Ishikawa (cell line): ENCODE measurements around the gene LCN1.

Experiments used
- CEBPB ChIP-seq: IDR thresholded peaks from 2 replicates; pipeline ENCODE4 v1.6.1; 2012
- CREB1 ChIP-seq: IDR thresholded peaks from 2 replicates; pipeline ENCODE4 v1.6.1; 2012; ENCODE audit warnings: low read depth
- EGR1 ChIP-seq: IDR thresholded peaks from 2 replicates; pipeline ENCODE4 v1.6.1; 2012
- EP300 ChIP-seq: IDR thresholded peaks from 2 replicates; pipeline ENCODE4 v1.6.1; 2012; ENCODE audit warnings: borderline replicate concordance
- FOXM1 ChIP-seq: IDR thresholded peaks from 2 replicates; pipeline ENCODE4 v1.6.1; 2012; ENCODE audit warnings: low read depth, borderline replicate concordance
- MAX ChIP-seq: IDR thresholded peaks from 2 replicates; pipeline ENCODE4 v1.6.1; 2012
- NFIC ChIP-seq: IDR thresholded peaks from 2 replicates; pipeline ENCODE4 v1.6.1; 2012
- RAD21 ChIP-seq: IDR thresholded peaks from 2 replicates; pipeline ENCODE4 v1.6.1; 2012; ENCODE audit warnings: low read depth
- REST ChIP-seq: IDR thresholded peaks from 2 replicates; pipeline ENCODE4 v1.6.1; 2012; ENCODE audit warnings: low read depth, mild to moderate bottlenecking
- TAF1 ChIP-seq: IDR thresholded peaks from 2 replicates; pipeline ENCODE4 v1.6.1; 2012; ENCODE audit warnings: low read depth, mild to moderate bottlenecking
- TCF12 ChIP-seq: IDR thresholded peaks from 2 replicates; pipeline ENCODE4 v1.6.1; 2012; ENCODE audit warnings: low read depth
- TEAD4 ChIP-seq: IDR thresholded peaks from 2 replicates; pipeline ENCODE4 v1.6.1; 2012
- USF1 ChIP-seq: IDR thresholded peaks from 2 replicates; pipeline ENCODE4 v1.6.1; 2012
- YY1 ChIP-seq: IDR thresholded peaks from 2 replicates; pipeline ENCODE4 v1.6.1; 2012; ENCODE audit warnings: low read depth
- ZBTB7A ChIP-seq: IDR thresholded peaks from 2 replicates; pipeline ENCODE4 v1.6.1; 2012; ENCODE audit warnings: low read depth

The LCN1 gene

DNA sequence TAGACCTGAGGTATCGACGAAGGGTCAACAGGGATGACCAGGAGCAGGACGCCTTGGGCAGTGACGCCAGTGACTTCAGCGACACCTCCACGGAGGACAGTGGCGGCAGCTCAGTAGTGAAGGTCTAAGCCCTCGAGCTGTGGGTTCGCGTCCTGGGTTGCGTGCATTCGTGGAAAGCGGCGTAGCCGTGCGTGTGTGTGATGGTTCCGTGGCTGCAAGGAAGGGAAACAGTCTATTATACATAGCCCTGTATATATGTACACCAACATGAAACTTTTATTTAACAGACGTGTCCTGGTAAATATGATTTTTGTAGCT, 33.3 kb upstream of the LCN1 start:
- no peak for TF ChIP-seq CEBPB
- no peak for TF ChIP-seq EP300
- no peak for TF ChIP-seq REST
- no peak for TF ChIP-seq TCF12
- no peak for TF ChIP-seq YY1
- TF ChIP-seq TEAD4 = no peak
- TF ChIP-seq FOXM1 = no peak
- TF ChIP-seq ZBTB7A = no peak
- no peak for TF ChIP-seq MAX
- TF ChIP-seq EGR1 = no peak

DNA sequence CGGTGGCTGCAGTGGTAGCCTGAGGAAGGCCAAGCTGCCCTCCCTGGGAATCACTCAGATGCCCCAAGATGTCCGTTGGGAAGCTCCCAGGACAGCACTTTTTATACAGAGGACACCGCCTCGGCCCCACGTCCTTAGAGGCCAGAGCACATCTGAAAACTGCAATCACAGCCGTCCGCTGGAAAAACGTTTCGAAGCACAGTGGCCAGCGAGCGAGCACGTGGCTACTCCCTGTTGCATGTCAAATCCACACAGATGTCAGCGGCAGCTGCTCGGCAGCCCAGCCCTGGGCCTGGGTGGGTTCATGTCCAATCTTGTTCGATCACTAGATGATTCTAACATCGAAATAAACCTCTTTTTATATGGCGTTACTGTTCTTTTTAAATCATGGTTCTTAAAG, 32.7 kb upstream of the LCN1 start:
- TF ChIP-seq EP300 = no peak
- TF ChIP-seq CEBPB = no peak
- no peak for TF ChIP-seq NFIC

DNA sequence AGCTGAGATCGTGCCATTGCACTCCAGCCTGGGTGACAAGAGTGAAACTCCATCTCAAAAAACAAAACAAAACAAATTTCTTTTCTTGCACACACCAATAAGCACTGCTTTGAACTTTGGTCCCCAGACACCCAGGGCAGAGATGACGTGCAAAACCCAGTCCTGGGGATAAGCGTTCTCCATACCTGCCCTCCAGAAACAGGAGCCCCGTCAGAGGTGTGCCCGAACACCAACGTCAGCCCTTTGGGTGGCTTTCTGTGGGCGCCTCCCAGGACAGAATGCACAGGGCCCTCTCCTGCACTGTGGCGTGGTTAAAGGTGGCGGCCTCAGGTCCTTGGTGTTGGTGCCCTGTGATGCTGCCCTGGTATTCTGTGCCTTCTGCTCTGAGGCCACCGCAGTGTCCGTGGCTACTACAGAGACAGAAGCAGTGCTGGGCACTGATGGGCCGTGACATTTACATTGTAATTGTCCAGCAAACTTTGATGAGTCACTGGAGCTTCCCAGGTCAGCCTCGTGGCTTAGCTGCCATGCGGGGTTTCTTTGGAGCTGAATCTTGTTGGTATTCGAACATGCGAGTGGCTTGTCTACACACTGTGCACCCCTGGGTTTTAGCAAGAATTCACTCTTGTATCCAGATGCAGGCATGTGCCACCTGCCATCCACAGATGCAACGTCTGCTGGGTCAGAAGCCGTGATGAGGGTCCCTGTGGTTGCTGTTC, 31.9 kb upstream of the LCN1 start:
- TF ChIP-seq RAD21 (no peak), EGR1 (no peak), NFIC (no peak), YY1 (no peak), TEAD4 (no peak), EP300 (no peak), CEBPB (no peak), MAX (no peak), FOXM1 (no peak), CREB1 (no peak), TAF1 (no peak), REST (no peak), TCF12 (no peak), USF1 (no peak), ZBTB7A (no peak)

GRCh38 chr9:135490166-135490870, 30.9 kb upstream of the LCN1 start:
- TF ChIP-seq TAF1 (no peak), CREB1 (no peak), CEBPB (no peak), ZBTB7A (no peak), TCF12 (no peak), NFIC (no peak), FOXM1 (no peak), REST (no peak), RAD21 (no peak), TEAD4 (no peak), EGR1 (no peak)

DNA sequence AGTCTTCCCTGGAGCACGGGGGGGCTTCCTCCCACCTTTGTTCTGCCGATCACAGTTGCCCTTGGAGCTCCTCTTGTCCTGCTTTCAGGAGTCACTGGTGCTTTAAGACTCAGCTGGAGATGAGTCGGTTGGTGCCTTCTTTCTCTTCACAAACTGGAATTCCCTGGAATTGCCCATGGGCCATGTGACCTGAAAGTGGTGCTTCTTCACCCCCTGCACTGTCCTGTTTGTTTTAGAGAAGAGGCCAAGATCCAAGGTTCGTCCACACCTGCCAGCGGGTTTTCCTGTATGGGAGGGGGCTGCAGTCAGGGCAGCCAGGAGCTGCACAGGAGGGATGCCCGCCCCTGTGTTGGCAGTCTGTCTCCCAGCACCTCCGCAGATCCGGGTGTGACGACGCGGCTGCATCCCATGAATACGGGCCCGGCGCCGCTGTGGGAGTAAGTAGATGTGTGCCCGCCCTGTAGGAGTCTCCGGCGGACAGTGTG, 30.2 kb upstream of the LCN1 start:
- TF ChIP-seq CEBPB = no peak
- no peak for TF ChIP-seq CREB1
- TF ChIP-seq RAD21 = no peak
